Activated CD8-positive, alpha-beta memory T cell treated with anti-CD3 and anti-CD28 coated beads for 24 hours (primary cell): ENCODE data around the gene HTR1D.
"Not testable (repeated sequence)": the region's sequence is repeated elsewhere in the genome, so short reads cannot be mapped to it uniquely, and the experiment has no call there.

ENCODE experiments used
- DNase-seq: peaks from one replicate; pipeline ENCODE4 v3.0.0-alpha.2; 2020

The HTR1D gene

GRCh38 chr1:23215751-23216449 is 1.4 kb downstream of the HTR1D start:
- DNase-seq: no peak

DNA sequence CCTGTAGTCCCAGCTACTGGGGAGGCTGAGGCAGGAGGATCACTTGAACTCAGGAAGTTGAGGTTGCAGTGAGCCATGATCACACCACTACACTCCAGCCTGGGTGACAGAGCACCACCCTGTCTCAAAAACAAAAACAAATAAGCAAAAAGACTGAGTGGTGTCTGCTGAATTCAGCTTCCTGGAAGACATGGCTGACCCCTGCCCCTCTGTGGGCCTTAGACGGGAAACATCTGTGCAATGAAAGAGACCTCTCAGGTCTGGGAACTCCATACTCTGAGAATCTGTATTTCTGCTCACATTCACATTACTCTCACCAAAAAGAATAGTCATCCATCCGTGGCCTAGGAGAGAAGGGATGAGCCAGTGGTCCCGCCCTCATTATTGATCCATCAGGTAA is 2.0 kb downstream of the HTR1D start:
- DNase-seq: no peak

DNA sequence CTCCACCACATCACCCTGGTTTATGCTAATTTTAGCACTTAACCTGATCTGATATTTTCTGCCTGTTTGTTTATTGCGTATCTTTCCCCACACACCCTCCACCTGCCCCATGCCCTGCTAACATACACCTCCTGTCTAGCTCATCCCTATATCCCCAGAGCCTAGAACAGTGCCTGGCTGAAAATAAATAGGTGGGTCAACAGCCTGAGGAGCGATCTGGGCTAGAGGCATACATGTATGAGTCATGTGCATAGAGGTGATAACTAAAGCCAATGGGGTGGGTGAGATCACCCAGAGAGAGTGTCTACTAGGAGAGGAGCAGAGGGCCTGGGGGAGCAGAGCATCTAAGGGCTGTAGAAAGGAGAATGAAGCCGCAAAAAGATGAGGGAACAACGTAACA is 2.7 kb downstream of the HTR1D start:
- no peak for DNase-seq

DNA sequence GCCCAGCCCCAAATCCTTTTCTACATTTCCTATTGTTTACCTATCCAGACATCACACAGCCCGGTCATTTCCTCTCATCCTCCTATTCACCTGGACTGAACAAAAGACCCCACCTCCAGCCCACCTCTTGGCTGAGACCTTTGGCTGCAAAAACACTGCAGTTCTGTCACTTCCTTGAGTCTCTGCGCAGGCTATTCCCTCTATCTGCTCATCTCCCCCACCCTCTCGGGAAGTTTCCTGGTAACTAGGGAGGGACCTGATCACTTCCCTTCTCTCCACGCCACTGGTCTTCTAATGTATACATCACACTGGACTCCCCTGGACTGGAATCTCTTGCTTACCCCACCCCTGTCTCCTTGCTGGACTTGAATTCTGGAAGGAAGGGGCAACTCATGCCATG is 5.3 kb downstream of the HTR1D start:
- DNase-seq: no peak

- DNase-seq: no peak
These were observed 6.3 kb downstream of the HTR1D start for GRCh38 chr1:23210963-23211362.

GRCh38 chr1:23210351-23210785 is 6.9 kb downstream of the HTR1D start:
- DNase-seq: no peak

GRCh38 chr1:23209770-23210169 is 7.5 kb downstream of the HTR1D start:
- DNase-seq: no peak

DNA sequence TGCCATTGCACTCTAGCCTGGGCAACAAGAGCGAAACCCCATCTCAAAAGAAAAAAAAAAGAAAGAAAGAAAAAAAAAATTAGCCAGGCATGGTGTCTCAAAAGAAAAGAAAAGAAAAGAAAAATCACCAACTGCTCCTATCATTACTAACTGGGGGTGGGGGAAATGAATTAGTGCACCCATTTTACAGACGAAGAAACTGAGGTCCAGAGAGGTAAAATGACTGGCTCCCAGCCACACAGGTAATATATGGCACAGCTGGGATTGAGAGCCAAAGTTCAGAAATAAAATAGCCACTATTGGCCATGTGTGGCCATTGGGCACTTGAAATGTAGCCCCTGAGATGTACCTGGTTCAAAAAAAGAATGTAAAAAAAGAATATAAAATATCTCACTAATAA is 8.8 kb downstream of the HTR1D start:
- no peak for DNase-seq

GRCh38 chr1:23207733-23208132 is 9.6 kb downstream of the HTR1D start:
- DNase-seq: not testable (repeated sequence)

- DNase-seq: no peak
These were observed 15.0 kb downstream of the HTR1D start for GRCh38 chr1:23202263-23202749.

DNA sequence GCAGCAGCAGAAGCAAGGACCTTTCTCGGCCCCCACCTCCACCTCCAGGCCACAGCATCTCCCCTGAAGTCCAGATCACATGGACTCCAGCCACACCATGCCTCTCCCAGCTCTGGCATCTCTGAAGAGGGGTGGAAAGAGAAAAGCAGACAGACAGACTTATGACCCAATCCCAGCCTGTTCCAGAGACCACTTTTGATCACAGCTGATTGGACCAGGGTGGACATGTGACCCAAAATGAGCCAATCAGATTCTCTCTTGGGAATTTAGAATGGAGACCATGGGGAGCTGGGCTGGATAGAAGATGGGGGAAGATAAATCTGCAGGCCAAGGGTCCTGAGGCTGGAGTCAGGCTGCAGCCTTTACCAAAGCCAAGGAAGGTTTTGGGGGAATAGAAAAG is 16.4 kb downstream of the HTR1D start:
- DNase-seq: no peak

- no peak for DNase-seq
These were observed 18.9 kb downstream of the HTR1D start for GRCh38 chr1:23198373-23198772.

- no peak for DNase-seq
These were observed 20.5 kb downstream of the HTR1D start for GRCh38 chr1:23196627-23197328.

GRCh38 chr1:23194119-23194984 is 22.9 kb downstream of the HTR1D start:
- DNase-seq: no peak

DNA sequence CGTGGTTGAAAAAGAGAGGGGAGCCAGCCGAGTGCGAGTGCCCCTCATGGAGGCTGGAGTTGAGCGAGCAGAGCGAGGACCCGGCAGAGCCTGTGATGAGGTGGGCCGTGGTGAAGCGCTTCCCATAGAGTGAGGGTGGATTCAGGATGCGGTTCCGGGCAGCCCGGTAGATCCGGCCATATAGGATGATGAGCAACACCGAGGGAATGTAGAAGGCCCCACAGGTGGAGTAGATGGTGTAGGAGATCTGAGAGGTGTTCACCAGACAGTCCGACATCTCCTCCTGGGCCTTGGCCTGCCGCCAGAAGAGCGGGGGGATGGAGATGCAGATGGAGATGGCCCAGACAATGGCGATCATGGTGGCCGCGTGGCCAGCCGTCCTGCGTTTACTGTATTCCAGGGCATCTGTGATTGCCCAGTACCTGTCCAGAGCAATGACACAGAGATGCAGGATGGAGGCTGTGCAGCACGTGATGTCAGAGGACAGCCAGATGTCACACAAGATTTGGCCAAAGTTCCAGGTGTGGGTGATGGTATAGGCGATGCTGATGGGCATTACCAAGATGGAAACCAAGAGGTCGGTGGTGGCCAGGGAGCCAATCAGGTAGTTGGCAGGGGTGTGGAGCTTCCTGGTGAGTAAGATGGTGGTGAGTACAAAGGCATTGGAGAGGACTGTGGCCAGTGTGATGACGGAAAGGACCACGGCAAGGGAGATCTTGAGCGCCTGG is 23.7 kb downstream of the HTR1D start:
- DNase-seq: no peak

DNA sequence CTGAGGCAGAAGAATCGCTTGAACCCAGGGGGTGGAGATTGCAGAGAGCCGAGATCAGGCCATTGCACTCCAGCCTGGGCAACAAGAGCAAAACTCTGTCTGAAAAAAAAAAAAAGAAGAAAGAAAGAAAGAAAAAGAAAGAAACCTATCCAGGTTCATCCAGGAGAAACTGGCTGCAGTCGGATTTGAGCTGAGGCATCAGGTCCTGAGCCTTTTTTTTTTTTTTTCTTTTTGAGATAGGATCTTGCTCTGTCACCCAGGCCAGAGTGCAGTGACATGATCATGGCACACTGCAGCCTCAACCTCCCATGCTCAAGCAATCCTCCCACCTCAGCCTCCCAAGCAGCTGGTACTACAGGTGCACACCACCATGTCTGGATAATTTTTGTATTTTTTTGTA is 26.1 kb downstream of the HTR1D start:
- no peak for DNase-seq

DNA sequence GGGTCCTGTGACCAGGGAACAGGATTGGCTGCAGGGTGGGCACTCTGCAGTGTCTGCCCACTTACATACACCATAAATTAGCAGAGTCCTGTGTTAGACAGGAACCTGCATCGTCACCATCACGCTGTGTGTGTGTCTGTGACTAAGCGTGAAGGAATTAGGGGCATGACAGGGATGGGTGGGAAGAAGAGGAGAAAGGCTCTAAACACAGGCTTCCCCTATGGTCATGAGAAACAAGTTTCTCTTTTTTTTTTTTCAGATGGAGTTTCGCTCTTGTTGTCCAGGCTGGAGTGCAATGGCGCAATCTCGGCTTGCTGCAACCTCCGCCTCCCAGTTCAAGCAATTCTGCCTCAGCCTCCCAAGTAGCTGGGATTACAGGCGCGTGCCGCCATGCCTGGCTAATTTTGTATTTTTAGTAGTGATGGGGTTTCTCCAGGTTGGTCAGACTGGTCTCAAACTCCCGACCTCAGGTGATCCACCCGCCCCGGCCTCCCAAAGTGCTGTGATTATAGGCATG is 28.3 kb downstream of the HTR1D start:
- DNase-seq: not testable (repeated sequence)

DNA sequence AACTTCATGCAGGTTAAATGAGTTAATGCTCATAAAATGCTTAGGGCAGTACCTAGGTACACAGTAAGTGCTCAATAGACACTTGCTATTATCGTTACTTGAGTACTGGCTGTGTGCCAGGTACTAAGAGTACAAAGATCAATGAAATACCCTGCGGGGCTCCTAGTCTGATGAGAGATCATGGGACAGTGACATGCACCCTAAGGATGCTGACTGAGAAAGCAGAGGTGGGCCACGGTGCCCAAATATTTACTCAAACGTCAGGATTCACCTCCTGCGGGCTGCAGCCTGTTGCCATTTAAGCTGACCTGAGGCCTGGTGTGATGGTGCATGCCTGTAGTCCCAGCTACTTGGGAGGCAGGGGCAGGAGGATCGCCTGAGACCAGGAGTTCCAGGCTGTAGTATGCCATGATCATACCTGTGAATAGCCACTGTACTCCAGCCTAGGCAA is 28.8 kb downstream of the HTR1D start:
- DNase-seq: no peak

DNA sequence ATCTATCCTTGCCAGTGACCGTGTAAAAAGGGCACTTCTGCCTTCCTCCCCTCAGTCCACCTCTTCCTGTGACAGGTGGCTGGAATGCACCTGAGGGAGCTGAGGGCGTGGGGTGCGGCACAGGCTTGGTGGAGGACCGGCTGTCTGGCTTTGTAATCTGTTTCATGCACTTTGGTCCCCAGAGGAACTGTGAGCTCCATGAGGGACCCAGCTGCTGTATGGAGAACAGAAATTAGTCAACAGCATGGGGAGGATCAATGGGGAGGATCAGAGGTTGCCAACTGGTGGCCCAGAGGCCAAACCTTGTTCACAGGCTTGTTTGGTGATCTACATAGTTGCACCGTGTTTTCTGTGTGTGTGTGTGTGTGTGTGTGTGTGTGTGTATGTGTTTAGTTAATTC is 29.7 kb downstream of the HTR1D start:
- no peak for DNase-seq

DNA sequence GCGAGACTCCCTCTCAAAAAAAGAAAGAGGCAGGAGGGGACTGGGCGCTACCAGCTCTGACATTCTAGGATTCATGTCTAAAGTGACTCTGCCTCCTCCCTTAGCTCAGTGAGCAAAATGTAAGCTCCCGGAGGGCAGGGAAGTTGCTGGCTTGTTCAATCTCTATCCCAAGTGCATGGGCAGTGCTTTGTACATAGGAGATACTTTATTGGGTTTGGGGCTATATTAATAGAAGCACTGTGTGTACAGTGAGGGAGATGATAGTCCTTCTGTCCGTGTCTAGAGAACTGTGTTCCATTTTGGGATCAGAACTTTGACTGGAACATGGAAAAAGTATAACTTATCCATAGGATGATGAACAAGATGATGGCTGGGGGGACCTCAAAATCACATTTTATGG is 31.9 kb downstream of the HTR1D start:
- no peak for DNase-seq

- DNase-seq: peak; percentile 78
These were observed 32.9 kb downstream of the HTR1D start for GRCh38 chr1:23184212-23184934.

GRCh38 chr1:23179862-23180261 is 37.4 kb downstream of the HTR1D start:
- DNase-seq: no peak
